CD4-positive, CD25-positive, alpha-beta regulatory T cell (primary cell): ENCODE results near the gene ERLIN1. TPM values are rescaled to one million over a fixed set of nuclear protein-coding genes. Genes with fewer than 3 reads are reported as not detected.

Experiments used
- ATAC-seq, 2 donors: fragments of 150-1000 bp; cut with Tn5 transposase; one replicate each; pipeline ENCODE4 v1.10.0; 2021; ENCODE audit warnings: low read depth in 2 of 2, moderate number of reproducible peaks in 2 of 2, moderate library complexity in 1 of 2
- DNase-seq, 3 donors: peaks; one replicate each; pipeline versions ENCODE4 v3.0.0 to v3.0.0-alpha.2; 2012 to 2022; ENCODE audit warnings: mixed read lengths in 1 of 3
- H3K27ac ChIP-seq: one replicate; pipeline ENCODE4 v1.7.0; 2013; ENCODE audit warnings: mild to moderate bottlenecking, low read length; ENCODE audit not compliant: insufficient read depth, poor library complexity, severe bottlenecking
- H3K27me3 ChIP-seq: one replicate; pipeline ENCODE4 v1.7.0; 2013; ENCODE audit warnings: low read length; ENCODE audit not compliant: control insufficient read depth, insufficient read depth
- H3K36me3 ChIP-seq: one replicate; pipeline ENCODE4 v1.7.0; 2013; ENCODE audit warnings: mild to moderate bottlenecking, low read length, moderate library complexity; ENCODE audit not compliant: control insufficient read depth, insufficient read depth
- H3K4me1 ChIP-seq: 2 replicates; pipeline ENCODE4 v1.7.0; 2013; ENCODE audit warnings: mild to moderate bottlenecking, low read length; ENCODE audit not compliant: insufficient read depth, control insufficient read depth, poor library complexity, severe bottlenecking
- H3K4me3 ChIP-seq: one replicate; pipeline ENCODE4 v1.7.0; 2013; ENCODE audit warnings: low read depth, mild to moderate bottlenecking, low read length, moderate library complexity
- H3K9me3 ChIP-seq, 2 experiments: 1 replicate in 1 of 2; 2 replicates in 1 of 2; pipeline ENCODE4 v1.7.0; 2013; ENCODE audit warnings: low read length in 2 of 2, mild to moderate bottlenecking in 1 of 2, moderate library complexity in 1 of 2; ENCODE audit not compliant: control insufficient read depth in 2 of 2
- H3K27ac Mint-ChIP-seq, 3 donors: one replicate each; pipeline ENCODE4 v1.8.0; 2020 to 2022; ENCODE audit warnings: mild to moderate bottlenecking in 3 of 3, mixed read lengths in 3 of 3, moderate library complexity in 2 of 3
- H3K27me3 Mint-ChIP-seq: one replicate; pipeline ENCODE4 v1.8.0; 2022; ENCODE audit warnings: mild to moderate bottlenecking, mixed read lengths
- H3K36me3 Mint-ChIP-seq: one replicate; pipeline ENCODE4 v1.8.0; 2020; ENCODE audit warnings: mixed read lengths
- H3K4me1 Mint-ChIP-seq, 4 donors: one replicate each; pipeline ENCODE4 v1.8.0; 2020 to 2022; ENCODE audit warnings: mixed read lengths in 4 of 4, mild to moderate bottlenecking in 1 of 4
- H3K4me3 Mint-ChIP-seq, 4 donors: one replicate each; pipeline ENCODE4 v1.8.0; 2020 to 2022; ENCODE audit warnings: mild to moderate bottlenecking in 4 of 4, mixed read lengths in 4 of 4, moderate library complexity in 3 of 4
- H3K9me3 Mint-ChIP-seq, 7 donors: one replicate each; pipeline ENCODE4 v1.8.0; 2020 to 2022; ENCODE audit warnings: mixed read lengths in 7 of 7, mild to moderate bottlenecking in 3 of 7, moderate library complexity in 2 of 7
- polyA plus RNA-seq, 4 donors: library from polyadenylated mRNA; unstranded; fragments of 300-500 nt; fragmentation: Illumina TruSeq; gene quantifications; one replicate each; pipeline ENCODE4 v1.2.3, GENCODE V29; 2021
- total RNA-seq: library from RNA; stranded (reverse); gene quantifications from one replicate; pipeline ENCODE4 v1.2.3, GENCODE V29; 2022

ERLIN1 gene
- total RNA-seq (6.2 TPM), polyA plus RNA-seq (10 to 100 TPM in 3 of 4 donors, 1 to 10 TPM in 1; 5.4 to 14.4 (median 10.7) TPM)

GRCh38 chr10:100185364-100186252 lies at the start of gene ERLIN1:
ERLIN1 (minus strand) TSS chr10:100186029; CDS start chr10:100185626, 403 bp downstream.
- H3K27ac Mint-ChIP-seq, result peak within 1 kb of the TSS; percentile 90 to 98 (median 97)
- peak; percentile 92 to 93 for ATAC-seq
- H3K4me3 Mint-ChIP-seq, result peak within 1 kb of the TSS; percentile 97 to 99 (median 98)
- no peaks in the 10 kb centered on the region for H3K27me3 ChIP-seq
- peak within 1 kb of the TSS; percentile 85 for H3K27ac ChIP-seq
- H3K9me3 ChIP-seq, result no peaks in the 10 kb centered on the region
- H3K4me1 Mint-ChIP-seq, result peaks cover 35 to 63% (median 49%) of the 10 kb centered on the region in 4 donors
- no peaks in the 10 kb centered on the region for H3K27me3 Mint-ChIP-seq
- peak; percentile 88 to 94 (median 90) for DNase-seq
- H3K36me3 Mint-ChIP-seq, result peaks cover 16% of the 10 kb centered on the region
- H3K4me1 ChIP-seq, result peaks cover 26% of the 10 kb centered on the region
- no peaks in the 10 kb centered on the region for H3K9me3 Mint-ChIP-seq
- peak within 1 kb of the TSS; percentile 93 for H3K4me3 ChIP-seq
- H3K36me3 ChIP-seq, result peaks cover 13% of the 10 kb centered on the region

GRCh38 chr10:100232101-100232500 lies 46.3 kb upstream of the ERLIN1 start:
- peaks cover 13 to 30% (median 24%) of the 10 kb centered on the region in 4 donors for H3K4me1 Mint-ChIP-seq
- Histone ChIP-seq H3K27me3 (no peaks in the 10 kb centered on the region), H3K9me3 (no peaks in the 10 kb centered on the region), H3K36me3 (peaks cover 50% of the 10 kb centered on the region), H3K4me3 (no peak overlapping the region), H3K4me1 (peaks cover 19% of the 10 kb centered on the region), H3K27ac (no peak overlapping the region)
- no peak for DNase-seq
- H3K4me3 Mint-ChIP-seq, result peak overlapping the region in 1 of 4 donors; percentile 59
- H3K27me3 Mint-ChIP-seq, result no peaks in the 10 kb centered on the region
- H3K9me3 Mint-ChIP-seq, result peaks cover 0 to 5% (median 0%) of the 10 kb centered on the region in 7 donors
- H3K36me3 Mint-ChIP-seq, result peaks cover 19% of the 10 kb centered on the region
- peak overlapping the region in 1 of 3 donors; percentile 23 for H3K27ac Mint-ChIP-seq
- no peak for ATAC-seq

- H3K36me3 ChIP-seq, result peaks cover 40% of the 10 kb centered on the region
- Mint-ChIP-seq H3K27me3 (no peaks in the 10 kb centered on the region), H3K9me3 (peaks cover 0 to 5% (median 0%) of the 10 kb centered on the region in 7 donors), H3K27ac (peak overlapping the region; percentile 80 to 98 (median 85)), H3K36me3 (peaks cover 20% of the 10 kb centered on the region), H3K4me3 (peak overlapping the region; percentile 89 to 95 (median 91)), H3K4me1 (peaks cover 17 to 41% (median 33%) of the 10 kb centered on the region in 4 donors)
- DNase-seq (peak in 2 of 3 donors; percentile 1 to 4), ATAC-seq (no peak)
- H3K4me1 ChIP-seq, result peaks cover 19% of the 10 kb centered on the region
- no peaks in the 10 kb centered on the region for H3K9me3 ChIP-seq
- H3K27ac ChIP-seq, result peak overlapping the region; percentile 76
- H3K4me3 ChIP-seq, result peak overlapping the region; percentile 92
- no peaks in the 10 kb centered on the region for H3K27me3 ChIP-seq
Observed at GRCh38 chr10:100229819-100230422, 44.1 kb upstream of the ERLIN1 start.

GRCh38 chr10:100223879-100224278 lies 38.0 kb upstream of the ERLIN1 start:
- Mint-ChIP-seq H3K4me3 (peak overlapping the region in 1 of 4 donors; percentile 7), H3K36me3 (peaks cover 46% of the 10 kb centered on the region), H3K27me3 (no peaks in the 10 kb centered on the region), H3K4me1 (peaks cover 14 to 28% (median 21%) of the 10 kb centered on the region in 4 donors), H3K9me3 (no peaks in the 10 kb centered on the region), H3K27ac (peak overlapping the region in 1 of 3 donors; percentile 38)
- DNase-seq, result no peak
- no peak overlapping the region for H3K27ac ChIP-seq
- peaks cover 14% of the 10 kb centered on the region for H3K4me1 ChIP-seq
- H3K4me3 ChIP-seq, result no peak overlapping the region
- H3K9me3 ChIP-seq, result no peaks in the 10 kb centered on the region
- no peaks in the 10 kb centered on the region for H3K27me3 ChIP-seq
- ATAC-seq, result no peak
- H3K36me3 ChIP-seq, result peaks cover 59% of the 10 kb centered on the region

- no peak for ATAC-seq
- Histone ChIP-seq H3K4me1 (peaks cover 1% of the 10 kb centered on the region), H3K9me3 (no peaks in the 10 kb centered on the region), H3K4me3 (no peak overlapping the region), H3K27ac (no peak overlapping the region), H3K27me3 (no peaks in the 10 kb centered on the region), H3K36me3 (peaks cover 71% of the 10 kb centered on the region)
- no peak overlapping the region for H3K4me3 Mint-ChIP-seq
- H3K27me3 Mint-ChIP-seq, result no peaks in the 10 kb centered on the region
- no peak for DNase-seq
- no peaks in the 10 kb centered on the region for H3K9me3 Mint-ChIP-seq
- no peak overlapping the region for H3K27ac Mint-ChIP-seq
- H3K36me3 Mint-ChIP-seq, result peaks cover 50% of the 10 kb centered on the region
- H3K4me1 Mint-ChIP-seq, result peaks cover 6 to 16% (median 11%) of the 10 kb centered on the region in 4 donors
Observed at GRCh38 chr10:100222529-100222928, 36.7 kb upstream of the ERLIN1 start.

GRCh38 chr10:100216006-100216405 lies 30.2 kb upstream of the ERLIN1 start:
- no peaks in the 10 kb centered on the region for H3K4me1 ChIP-seq
- Mint-ChIP-seq H3K36me3 (peaks cover 61% of the 10 kb centered on the region), H3K4me3 (no peak overlapping the region), H3K9me3 (no peaks in the 10 kb centered on the region), H3K4me1 (peaks cover 0 to 7% (median 2%) of the 10 kb centered on the region in 4 donors), H3K27ac (peak overlapping the region in 1 of 3 donors; percentile 33), H3K27me3 (no peaks in the 10 kb centered on the region)
- ATAC-seq, result no peak
- no peak for DNase-seq
- H3K27ac ChIP-seq, result no peak overlapping the region
- peaks cover 76% of the 10 kb centered on the region for H3K36me3 ChIP-seq
- no peak overlapping the region for H3K4me3 ChIP-seq
- H3K9me3 ChIP-seq, result no peaks in the 10 kb centered on the region
- no peaks in the 10 kb centered on the region for H3K27me3 ChIP-seq

- peaks cover 33% of the 10 kb centered on the region for H3K36me3 ChIP-seq
Observed at GRCh38 chr10:100209303-100209702, 23.5 kb upstream of the ERLIN1 start.

More at GRCh38 chr10:100209303-100209702, 23.5 kb upstream of the ERLIN1 start:
- H3K4me1 Mint-ChIP-seq, result peaks cover 6 to 13% (median 8%) of the 10 kb centered on the region in 4 donors
- Histone ChIP-seq H3K4me3 (no peak overlapping the region), H3K4me1 (no peaks in the 10 kb centered on the region), H3K9me3 (no peaks in the 10 kb centered on the region), H3K27me3 (no peaks in the 10 kb centered on the region), H3K27ac (no peak overlapping the region)
- H3K27ac Mint-ChIP-seq, result no peak overlapping the region
- no peaks in the 10 kb centered on the region for H3K27me3 Mint-ChIP-seq
- peaks cover 57% of the 10 kb centered on the region for H3K36me3 Mint-ChIP-seq
- no peak overlapping the region for H3K4me3 Mint-ChIP-seq
- no peak for DNase-seq
- H3K9me3 Mint-ChIP-seq, result no peaks in the 10 kb centered on the region
- ATAC-seq, result no peak
